Measurements from ENCODE around the gene SLC6A19. TPM values are rescaled to one million over a fixed set of nuclear protein-coding genes. Genes with fewer than 3 reads are reported as not detected.

Gene SLC6A19
- total RNA-seq, 4 donors from 2014 or later: not detected

DNA sequence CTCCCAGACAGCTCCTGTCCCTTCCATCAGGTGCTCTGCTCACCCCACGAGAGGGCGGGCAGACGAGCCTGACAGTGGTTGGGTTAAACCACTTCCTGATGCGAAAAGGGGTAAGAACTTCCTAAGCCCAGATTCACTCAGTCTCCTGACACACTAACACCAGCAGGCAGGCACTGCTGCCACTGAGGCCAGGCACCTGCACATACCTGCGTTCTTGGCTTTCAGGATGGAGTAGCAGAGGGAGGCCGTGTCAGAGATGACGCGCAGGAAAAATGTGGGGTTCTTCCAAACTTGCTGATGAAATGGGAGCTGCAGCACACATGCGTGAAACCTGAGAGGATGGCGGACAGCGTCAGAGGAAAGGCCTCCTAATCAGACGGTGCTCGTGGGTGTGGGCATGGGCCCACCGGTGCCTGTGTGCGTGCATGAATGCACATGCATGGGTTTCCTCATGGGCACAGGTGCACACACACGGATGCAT, 53.7 kb downstream of the SLC6A19 start:
- 59 to 68% methylated on average over 16 of the region's 16 CpGs for WGBS, 2 donors
- H3K4me3 ChIP-seq (ENCODE audit: low read depth, poor library complexity, severe bottlenecking): no peak overlapping the region
- DNase-seq (ENCODE audit: low spot score in 2 of 2): no peak
- intact Hi-C loops (cut with DNase I; ENCODE audit: low total_unique reads): no loop called here
- no peak for TF ChIP-seq POLR2A (IDR thresholded peaks at IDR 0.05)
- TF ChIP-seq, protein P1, sequence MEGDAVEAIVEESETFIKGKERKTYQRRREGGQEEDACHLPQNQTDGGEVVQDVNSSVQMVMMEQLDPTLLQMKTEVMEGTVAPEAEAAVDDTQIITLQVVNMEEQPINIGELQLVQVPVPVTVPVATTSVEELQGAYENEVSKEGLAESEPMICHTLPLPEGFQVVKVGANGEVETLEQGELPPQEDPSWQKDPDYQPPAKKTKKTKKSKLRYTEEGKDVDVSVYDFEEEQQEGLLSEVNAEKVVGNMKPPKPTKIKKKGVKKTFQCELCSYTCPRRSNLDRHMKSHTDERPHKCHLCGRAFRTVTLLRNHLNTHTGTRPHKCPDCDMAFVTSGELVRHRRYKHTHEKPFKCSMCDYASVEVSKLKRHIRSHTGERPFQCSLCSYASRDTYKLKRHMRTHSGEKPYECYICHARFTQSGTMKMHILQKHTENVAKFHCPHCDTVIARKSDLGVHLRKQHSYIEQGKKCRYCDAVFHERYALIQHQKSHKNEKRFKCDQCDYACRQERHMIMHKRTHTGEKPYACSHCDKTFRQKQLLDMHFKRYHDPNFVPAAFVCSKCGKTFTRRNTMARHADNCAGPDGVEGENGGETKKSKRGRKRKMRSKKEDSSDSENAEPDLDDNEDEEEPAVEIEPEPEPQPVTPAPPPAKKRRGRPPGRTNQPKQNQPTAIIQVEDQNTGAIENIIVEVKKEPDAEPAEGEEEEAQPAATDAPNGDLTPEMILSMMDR (IDR thresholded peaks at IDR 0.05): no peak

DNA sequence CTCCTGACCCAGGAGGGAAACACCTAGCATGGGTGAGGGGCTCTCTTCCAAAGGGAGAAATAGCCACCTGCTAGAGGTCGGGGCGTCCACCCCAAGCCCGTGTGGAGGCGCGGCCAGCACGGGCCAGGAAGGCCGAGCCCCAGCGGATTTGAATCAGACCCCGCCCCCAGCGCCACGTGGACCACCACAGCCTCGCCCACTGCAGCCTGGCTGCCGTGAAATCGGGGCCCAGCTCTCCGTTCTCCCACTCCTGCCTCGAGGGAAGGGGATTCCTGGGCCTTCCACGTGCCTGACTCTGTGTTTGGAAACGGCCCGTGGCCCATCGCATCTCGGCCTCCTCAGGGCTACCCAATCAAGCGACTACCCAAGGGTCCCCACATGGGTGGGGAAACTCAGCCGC, 55.4 kb downstream of the SLC6A19 start:
- 80 to 84% methylated on average over 22 of the region's 23 CpGs for WGBS, 2 donors
- TF ChIP-seq POLR2A (IDR thresholded peaks at IDR 0.05): no peak
- TF ChIP-seq, protein P1 (IDR thresholded peaks at IDR 0.05): no peak
- no peak overlapping the region for H3K4me3 ChIP-seq (ENCODE audit: low read depth, poor library complexity, severe bottlenecking)
- intact Hi-C loops (cut with DNase I; ENCODE audit: low total_unique reads): no loop called here
- no peak for DNase-seq (ENCODE audit: low spot score in 2 of 2)

DNA sequence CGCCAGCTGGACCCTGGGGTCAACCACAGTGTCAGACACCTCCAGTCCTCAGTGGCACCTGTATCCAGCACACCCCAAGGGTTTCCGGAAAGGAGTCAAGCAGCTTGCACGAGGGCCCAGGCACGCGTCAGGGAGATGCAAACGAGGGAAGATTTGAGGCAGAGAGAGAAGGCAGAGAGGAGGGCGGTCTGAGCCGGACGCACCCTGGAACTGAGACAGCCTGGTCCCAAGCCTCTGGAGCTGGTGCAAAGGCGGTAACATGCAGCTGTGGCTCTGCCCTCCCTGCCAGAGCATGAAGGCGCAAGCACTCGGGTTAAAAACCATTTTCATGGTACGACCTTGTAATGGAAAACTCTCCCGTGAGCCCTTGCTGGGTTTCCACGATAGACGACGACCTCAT, 56.0 kb downstream of the SLC6A19 start:
- no peak for DNase-seq (ENCODE audit: low spot score in 2 of 2)
- TF ChIP-seq, protein P1 (IDR thresholded peaks at IDR 0.05): no peak
- TF ChIP-seq POLR2A (IDR thresholded peaks at IDR 0.05): no peak
- no peak overlapping the region for H3K4me3 ChIP-seq (ENCODE audit: low read depth, poor library complexity, severe bottlenecking)
- intact Hi-C loops (cut with DNase I; ENCODE audit: low total_unique reads): no loop called here
- WGBS, 2 donors: 85 to 86% methylated on average over 17 of the region's 17 CpGs

DNA sequence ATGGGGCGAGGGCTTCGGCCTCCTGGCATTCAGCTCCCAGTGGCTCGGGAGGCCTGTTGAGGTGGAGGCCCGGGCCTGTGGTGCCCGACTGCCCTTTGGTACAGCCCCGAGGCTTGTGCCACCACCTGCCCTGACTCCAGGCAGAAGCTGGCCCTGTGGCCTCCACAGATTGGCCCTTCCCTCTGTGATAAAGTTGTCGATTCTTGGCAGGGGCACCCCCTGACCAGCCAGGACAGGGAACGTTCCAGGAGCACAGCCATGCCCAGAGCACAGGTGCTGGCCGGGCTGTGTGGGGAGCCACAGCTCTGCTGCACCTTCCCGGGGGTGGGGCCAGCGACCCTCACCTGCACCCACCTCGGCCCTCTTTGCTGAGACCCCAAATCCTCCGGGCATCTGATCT, 56.4 kb downstream of the SLC6A19 start:
- no peak overlapping the region for H3K4me3 ChIP-seq (ENCODE audit: low read depth, poor library complexity, severe bottlenecking)
- intact Hi-C loops (cut with DNase I; ENCODE audit: low total_unique reads): no loop called here
- TF ChIP-seq, protein P1 (IDR thresholded peaks at IDR 0.05): no peak
- no peak for TF ChIP-seq POLR2A (IDR thresholded peaks at IDR 0.05)
- 86 to 92% methylated on average over 9 to 13 of the region's 13 CpGs for WGBS, 2 donors
- DNase-seq (ENCODE audit: low spot score in 2 of 2): no peak

DNA sequence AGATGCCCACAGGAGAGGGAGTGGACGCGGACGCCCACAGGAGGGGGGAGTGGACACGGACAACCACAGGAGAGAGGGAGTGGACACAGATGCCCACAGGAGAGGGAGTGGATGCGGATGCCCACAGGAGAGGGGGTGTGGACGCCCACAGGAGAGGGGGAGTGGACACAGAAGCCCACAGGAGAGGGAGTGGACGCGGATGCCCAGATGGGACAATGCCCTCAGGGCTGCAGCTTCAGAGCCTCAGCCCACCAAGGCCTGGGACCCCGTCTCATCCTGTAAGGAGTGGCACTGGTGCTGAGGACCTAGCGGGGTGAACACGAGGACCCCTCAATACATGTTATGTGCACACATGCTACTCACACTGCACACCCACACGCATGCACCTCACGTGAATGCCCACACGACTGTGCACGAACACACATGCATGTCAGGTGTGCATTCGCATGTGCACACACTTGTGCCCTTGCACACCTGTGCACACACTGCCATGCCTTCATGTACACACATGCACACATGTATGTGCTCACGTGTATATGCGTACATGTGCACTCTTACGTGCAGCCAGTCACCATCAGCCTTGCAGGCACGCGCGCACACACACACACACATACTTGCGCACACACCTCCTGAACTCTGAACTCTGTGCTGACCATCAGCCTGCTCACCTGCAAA, 58.5 kb downstream of the SLC6A19 start:
- no peak for DNase-seq (ENCODE audit: low spot score in 2 of 2)
- WGBS, 2 donors: 92 to 95% methylated on average over 23 of the region's 23 CpGs
- intact Hi-C loops (cut with DNase I; ENCODE audit: low total_unique reads): no loop called here

More for the DNA sequence above, 58.5 kb downstream of the SLC6A19 start:
- no peak overlapping the region for H3K4me3 ChIP-seq (ENCODE audit: low read depth, poor library complexity, severe bottlenecking)
- TF ChIP-seq, protein P1 (IDR thresholded peaks at IDR 0.05): no peak
- TF ChIP-seq POLR2A (IDR thresholded peaks at IDR 0.05): no peak

Data from lower leg skin (tissue), 4 donors.